HepG2 (cell line): ENCODE data around the gene IKZF2. TPM values are rescaled to one million over a fixed set of nuclear protein-coding genes. Genes with fewer than 3 reads are reported as not detected.

ENCODE experiments used
- ATAC-seq: fragments of 200-7000 bp; cut with Tn5 transposase; 3 replicates; pipeline ENCODE4 v1.9.1; 2020; ENCODE audit warnings: mild to moderate bottlenecking, moderate library complexity
- BruUV-seq: library from RNA; stranded (reverse); fragments of 400-500 nt; replicated peaks from 2 replicates; lab custom pipeline; 2021; lab: Mats Ljungman, UMichigan
- CTCF ChIA-PET: fragments of 300-600 bp; formaldehyde crosslinking; extraction: SDS; loops from one replicate; lab custom pipeline; 2021; ENCODE audit warnings: low total read pairs, inconsistent platforms, low intra/inter-chr PET ratio; lab: Yijun Ruan, JAX
- POLR2A ChIA-PET: fragments of 350-600 bp; sonication (Branson Sonifier 250); formaldehyde crosslinking; loops from one replicate; lab custom pipeline; 2020; ENCODE audit warnings: antibody characterized with exemption, inconsistent platforms; lab: Yijun Ruan, JAX
- DNase-seq: peaks from one replicate; pipeline ENCODE4 v3.0.0-alpha.2; 2015; ENCODE audit warnings: low spot score
- FAIRE-seq: peaks from 3 replicates; lab custom pipeline; 2011; peaks lifted over from hg19 to GRCh38; lab: Jason Lieb, UNC
- H2AFZ ChIP-seq: one replicate; pipeline ENCODE4 v1.6.1; 2011; ENCODE audit warnings: low read length, inconsistent platforms
- H3K27ac ChIP-seq: fragments of 300-600 bp; 3 replicates; pipeline ENCODE4 v1.8.0; 2011; ENCODE audit warnings: mixed run types, mild to moderate bottlenecking, mixed read lengths, low read length, inconsistent platforms; ENCODE audit not compliant: insufficient read depth; ENCODE audit errors: extremely low read length
- H3K27me3 ChIP-seq, 2 experiments: fragments of 200-600 bp in 1 of 2; 2 replicates in 1 of 2; 3 replicates in 1 of 2; pipeline versions ENCODE4 v1.6.0 to v1.8.0; 2011; ENCODE audit warnings: low read length in 2 of 2, mild to moderate bottlenecking in 2 of 2, moderate library complexity in 2 of 2, inconsistent platforms in 1 of 2; ENCODE audit not compliant: insufficient read depth in 2 of 2, control insufficient read depth in 1 of 2
- H3K36me3 ChIP-seq, 2 experiments: fragments of 200-600 bp in 1 of 2; replicated peaks in 1 of 2; 2 replicates in 1 of 2; 3 replicates in 1 of 2; pipeline versions ENCODE4 v1.5.1 to v1.8.0; 2011; ENCODE audit warnings: low read length in 2 of 2, inconsistent platforms in 1 of 2; ENCODE audit not compliant: insufficient read depth in 2 of 2, control insufficient read depth in 1 of 2
- H3K4me1 ChIP-seq: 2 replicates; pipeline ENCODE4 v1.5.1; 2012; ENCODE audit warnings: low read length, inconsistent platforms; ENCODE audit not compliant: insufficient read depth
- H3K4me2 ChIP-seq: 2 replicates; pipeline ENCODE4 v1.6.0; 2011; ENCODE audit warnings: low read depth, low read length, inconsistent platforms
- H3K4me3 ChIP-seq, 3 experiments: fragments of 200-600 bp in 1 of 3; sonication (generic), shearing (Covaris generic) in 1 of 3; replicated peaks in 1 of 3; 2 replicates each; pipeline ENCODE4 v1.5.1; 2011 to 2016; ENCODE audit warnings: low read length in 3 of 3, inconsistent platforms in 2 of 3, low read depth in 2 of 3, mild to moderate bottlenecking in 2 of 3, control low read depth in 1 of 3, mixed read lengths in 1 of 3; ENCODE audit not compliant: insufficient read depth in 1 of 3
- H3K79me2 ChIP-seq: one replicate; pipeline ENCODE4 v1.6.1; 2011; ENCODE audit warnings: low read length, inconsistent platforms; ENCODE audit not compliant: insufficient read depth
- H3K9ac ChIP-seq: 2 replicates; pipeline ENCODE4 v1.6.0; 2011; ENCODE audit warnings: mild to moderate bottlenecking, low read depth, low read length, inconsistent platforms; ENCODE audit not compliant: insufficient read depth
- H3K9me3 ChIP-seq: 2 replicates; pipeline ENCODE4 v1.5.1; 2012; ENCODE audit warnings: mild to moderate bottlenecking, low read length
- H4K20me1 ChIP-seq: 2 replicates; pipeline ENCODE4 v1.6.0; 2011; ENCODE audit warnings: inconsistent platforms, mild to moderate bottlenecking, low read length, moderate library complexity; ENCODE audit not compliant: insufficient read depth
- ATF1 ChIP-seq: IDR thresholded peaks from 2 replicates; pipeline ENCODE4 v1.6.1; 2016; ENCODE audit warnings: mild to moderate bottlenecking, control low read depth
- CBX2 ChIP-seq, 2 experiments: fragments of 200-600 bp in 1 of 2; sonication (generic); formaldehyde crosslinking in 1 of 2; IDR thresholded peaks; 2 replicates each; pipeline versions ENCODE4 v1.7.0 to v1.8.1; 2018 to 2022; ENCODE audit warnings: low read depth in 2 of 2, low read length in 1 of 2, mild to moderate bottlenecking in 1 of 2, missing genetic modification reagents in 1 of 2
- FOSL1 ChIP-seq: sonication (generic); formaldehyde crosslinking; IDR thresholded peaks from 2 replicates; pipeline ENCODE4 v1.9.0; 2021; ENCODE audit warnings: missing genetic modification reagents, borderline replicate concordance
- HOXA5 ChIP-seq: sonication (generic); formaldehyde crosslinking; IDR thresholded peaks from 2 replicates; pipeline ENCODE4 v1.4.0; 2020; ENCODE audit warnings: missing genetic modification reagents
- TOPORS ChIP-seq: sonication (generic); formaldehyde crosslinking; IDR thresholded peaks from 2 replicates; pipeline ENCODE4 v1.8.0; 2023; ENCODE audit warnings: mild to moderate bottlenecking, missing genetic modification reagents
- ZNF30 ChIP-seq: sonication (generic); formaldehyde crosslinking; IDR thresholded peaks from 2 replicates; pipeline ENCODE4 v1.5.0; 2020; ENCODE audit warnings: mild to moderate bottlenecking, missing genetic modification reagents
- ZNF329 ChIP-seq: sonication (generic); formaldehyde crosslinking; IDR thresholded peaks from 2 replicates; pipeline ENCODE4 v1.9.0; 2021; ENCODE audit warnings: low read depth, mild to moderate bottlenecking, missing genetic modification reagents
- ZNF747 ChIP-seq: sonication (generic); formaldehyde crosslinking; IDR thresholded peaks from 2 replicates; pipeline ENCODE4 v1.8.1; 2023; ENCODE audit warnings: missing genetic modification reagents, mild to moderate bottlenecking, borderline replicate concordance
- ZNF781 ChIP-seq: sonication (generic); formaldehyde crosslinking; IDR thresholded peaks from 2 replicates; pipeline ENCODE4 v1.5.1; 2020; ENCODE audit warnings: borderline replicate concordance, mild to moderate bottlenecking, missing genetic modification reagents; ENCODE audit errors: not compliant biosample characterization
- WGBS: methylation state at CpG from one replicate; pipeline ENCODE4 v1.1.6; 2017; ENCODE audit warnings: low lambda C conversion rate; 5-methylcytosine and 5-hydroxymethylcytosine counted together
- in situ Hi-C: cut with HindIII; loops from 2 replicates; pipeline ENCODE4 v1.10.0; 2017; ENCODE audit warnings: low pct_unique_long_range_greater_than_20kb; ENCODE audit not compliant: extremely low pct_ligation_motif_present
- intact Hi-C: fragments of 100-400 bp; cut with micrococcal nuclease; formaldehyde crosslinking; loops from one replicate; pipeline ENCODE4 v1.10.0; 2022; ENCODE audit not compliant: unreplicated experiment
- polyA plus RNA-seq, 8 experiments: library from polyadenylated mRNA; depleted of rRNA in 3 of 8; stranded (reverse) in 7 of 8; unstranded in 1 of 8; fragments of >200 nt; fragmentation: Illumina TruSeq in 4 of 8; extraction: Trizol in 4 of 8; gene quantifications; 2 replicates each; pipeline versions ENCODE4 v1.2.1 to v1.2.3, GENCODE V29; 2011 to 2016; ENCODE audit warnings: low read depth in 4 of 8, missing spikeins in 1 of 8, mixed read lengths in 1 of 8; ENCODE audit not compliant: insufficient read depth in 1 of 8
- total RNA-seq, 5 experiments: library from RNA; depleted of rRNA; stranded (reverse); fragments of >200 nt; fragmentation: Illumina TruSeq; extraction: Trizol; gene quantifications; 2 replicates each; pipeline ENCODE4 v1.2.3, GENCODE V29; 2016; ENCODE audit warnings: low read depth in 1 of 5
- TF ChIP-seq, protein P1 (sequence below): sonication (generic); formaldehyde crosslinking; IDR thresholded peaks from 2 replicates; pipeline ENCODE4 v1.4.0; 2020; ENCODE audit warnings: missing genetic modification reagents
- TF ChIP-seq, protein P2 (sequence below): sonication (generic); formaldehyde crosslinking; IDR thresholded peaks from 2 replicates; pipeline ENCODE4 v1.4.0; 2020; ENCODE audit warnings: missing genetic modification reagents, borderline replicate concordance

Gene IKZF2
- total and polyA plus RNA-seq, 2 of the 13 experiments (the other 11 are each of a cell fraction or from before 2014, with no cell fraction given) = 0.18 to 0.86 TPM

DNA sequence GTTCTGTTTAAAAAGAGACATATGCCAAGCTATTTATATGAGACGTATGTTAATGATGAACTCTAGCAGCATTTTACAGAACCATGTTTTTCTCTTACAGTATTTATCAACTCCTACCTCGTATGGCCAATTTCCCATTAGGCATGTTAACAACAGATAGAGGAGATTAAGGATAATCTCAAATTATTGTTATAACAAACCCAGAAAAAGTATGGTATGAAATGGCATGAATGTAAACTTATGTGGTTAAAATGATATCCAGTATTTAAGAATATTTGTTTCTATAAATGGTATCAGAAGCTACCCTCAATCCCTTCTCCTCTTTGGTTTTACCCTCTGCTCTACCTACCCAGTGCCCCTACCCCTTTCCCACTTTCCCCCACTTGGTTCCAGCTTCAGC is 132.0 kb downstream of the IKZF2 start:
- no peak overlapping the region for H3K27ac ChIP-seq
- H3K9me3 ChIP-seq = no peaks in the 10 kb centered on the region
- no peaks in the 10 kb centered on the region for H3K27me3 ChIP-seq
- H4K20me1 ChIP-seq = no peaks in the 10 kb centered on the region
- CTCF ChIA-PET = no interaction called here
- ATAC-seq (no peak), DNase-seq (no peak), FAIRE-seq (no peak)
- WGBS = 8% methylated on average over 2 of the region's 2 CpGs
- no peak overlapping the region for H3K9ac ChIP-seq
- H2AFZ ChIP-seq = no peak overlapping the region
- no TSS peak for BruUV-seq
- intact Hi-C loops (no loop called here), in situ Hi-C loops (no loop called here)
- H3K4me2 ChIP-seq = no peak overlapping the region
- H3K79me2 ChIP-seq = no peaks in the 10 kb centered on the region
- no peak overlapping the region for H3K4me3 ChIP-seq
- POLR2A ChIA-PET = no interaction called here
- H3K4me1 ChIP-seq = no peaks in the 10 kb centered on the region
- TF ChIP-seq ZNF781 (no peak), CBX2 (IDR thresholded peaks at IDR 0.05; ENCODE audit: low read depth, low read length) (no peak), CBX2 (CRISPR knock-in tag; IDR thresholded peaks at IDR 0.05; ENCODE audit: low read depth) (no peak), FOSL1 (CRISPR knock-in tag) (no peak), ZNF747 (CRISPR knock-in tag) (no peak), ZNF329 (CRISPR knock-in tag) (no peak), TOPORS (CRISPR knock-in tag) (no peak), ATF1 (CRISPR knock-in tag) (no peak), ZNF30 (CRISPR knock-in tag) (no peak), HOXA5 (CRISPR knock-in tag) (no peak)
- TF ChIP-seq, protein P1, sequence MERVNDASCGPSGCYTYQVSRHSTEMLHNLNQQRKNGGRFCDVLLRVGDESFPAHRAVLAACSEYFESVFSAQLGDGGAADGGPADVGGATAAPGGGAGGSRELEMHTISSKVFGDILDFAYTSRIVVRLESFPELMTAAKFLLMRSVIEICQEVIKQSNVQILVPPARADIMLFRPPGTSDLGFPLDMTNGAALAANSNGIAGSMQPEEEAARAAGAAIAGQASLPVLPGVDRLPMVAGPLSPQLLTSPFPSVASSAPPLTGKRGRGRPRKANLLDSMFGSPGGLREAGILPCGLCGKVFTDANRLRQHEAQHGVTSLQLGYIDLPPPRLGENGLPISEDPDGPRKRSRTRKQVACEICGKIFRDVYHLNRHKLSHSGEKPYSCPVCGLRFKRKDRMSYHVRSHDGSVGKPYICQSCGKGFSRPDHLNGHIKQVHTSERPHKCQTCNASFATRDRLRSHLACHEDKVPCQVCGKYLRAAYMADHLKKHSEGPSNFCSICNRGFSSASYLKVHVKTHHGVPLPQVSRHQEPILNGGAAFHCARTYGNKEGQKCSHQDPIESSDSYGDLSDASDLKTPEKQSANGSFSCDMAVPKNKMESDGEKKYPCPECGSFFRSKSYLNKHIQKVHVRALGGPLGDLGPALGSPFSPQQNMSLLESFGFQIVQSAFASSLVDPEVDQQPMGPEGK = no peak
- TF ChIP-seq, protein P2, sequence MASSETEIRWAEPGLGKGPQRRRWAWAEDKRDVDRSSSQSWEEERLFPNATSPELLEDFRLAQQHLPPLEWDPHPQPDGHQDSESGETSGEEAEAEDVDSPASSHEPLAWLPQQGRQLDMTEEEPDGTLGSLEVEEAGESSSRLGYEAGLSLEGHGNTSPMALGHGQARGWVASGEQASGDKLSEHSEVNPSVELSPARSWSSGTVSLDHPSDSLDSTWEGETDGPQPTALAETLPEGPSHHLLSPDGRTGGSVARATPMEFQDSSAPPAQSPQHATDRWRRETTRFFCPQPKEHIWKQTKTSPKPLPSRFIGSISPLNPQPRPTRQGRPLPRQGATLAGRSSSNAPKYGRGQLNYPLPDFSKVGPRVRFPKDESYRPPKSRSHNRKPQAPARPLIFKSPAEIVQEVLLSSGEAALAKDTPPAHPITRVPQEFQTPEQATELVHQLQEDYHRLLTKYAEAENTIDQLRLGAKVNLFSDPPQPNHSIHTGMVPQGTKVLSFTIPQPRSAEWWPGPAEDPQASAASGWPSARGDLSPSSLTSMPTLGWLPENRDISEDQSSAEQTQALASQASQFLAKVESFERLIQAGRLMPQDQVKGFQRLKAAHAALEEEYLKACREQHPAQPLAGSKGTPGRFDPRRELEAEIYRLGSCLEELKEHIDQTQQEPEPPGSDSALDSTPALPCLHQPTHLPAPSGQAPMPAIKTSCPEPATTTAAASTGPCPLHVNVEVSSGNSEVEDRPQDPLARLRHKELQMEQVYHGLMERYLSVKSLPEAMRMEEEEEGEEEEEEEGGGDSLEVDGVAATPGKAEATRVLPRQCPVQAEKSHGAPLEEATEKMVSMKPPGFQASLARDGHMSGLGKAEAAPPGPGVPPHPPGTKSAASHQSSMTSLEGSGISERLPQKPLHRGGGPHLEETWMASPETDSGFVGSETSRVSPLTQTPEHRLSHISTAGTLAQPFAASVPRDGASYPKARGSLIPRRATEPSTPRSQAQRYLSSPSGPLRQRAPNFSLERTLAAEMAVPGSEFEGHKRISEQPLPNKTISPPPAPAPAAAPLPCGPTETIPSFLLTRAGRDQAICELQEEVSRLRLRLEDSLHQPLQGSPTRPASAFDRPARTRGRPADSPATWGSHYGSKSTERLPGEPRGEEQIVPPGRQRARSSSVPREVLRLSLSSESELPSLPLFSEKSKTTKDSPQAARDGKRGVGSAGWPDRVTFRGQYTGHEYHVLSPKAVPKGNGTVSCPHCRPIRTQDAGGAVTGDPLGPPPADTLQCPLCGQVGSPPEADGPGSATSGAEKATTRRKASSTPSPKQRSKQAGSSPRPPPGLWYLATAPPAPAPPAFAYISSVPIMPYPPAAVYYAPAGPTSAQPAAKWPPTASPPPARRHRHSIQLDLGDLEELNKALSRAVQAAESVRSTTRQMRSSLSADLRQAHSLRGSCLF (CRISPR knock-in tag) = no peak
- no peaks in the 10 kb centered on the region for H3K36me3 ChIP-seq
